Measurements from ENCODE around the gene LCP2. TPM values are rescaled to one million over a fixed set of nuclear protein-coding genes. Genes with fewer than 3 reads are reported as not detected.

The LCP2 gene
- total and polyA plus RNA-seq, 8 donors: 7.0 to 110 (median 9.5) TPM

DNA sequence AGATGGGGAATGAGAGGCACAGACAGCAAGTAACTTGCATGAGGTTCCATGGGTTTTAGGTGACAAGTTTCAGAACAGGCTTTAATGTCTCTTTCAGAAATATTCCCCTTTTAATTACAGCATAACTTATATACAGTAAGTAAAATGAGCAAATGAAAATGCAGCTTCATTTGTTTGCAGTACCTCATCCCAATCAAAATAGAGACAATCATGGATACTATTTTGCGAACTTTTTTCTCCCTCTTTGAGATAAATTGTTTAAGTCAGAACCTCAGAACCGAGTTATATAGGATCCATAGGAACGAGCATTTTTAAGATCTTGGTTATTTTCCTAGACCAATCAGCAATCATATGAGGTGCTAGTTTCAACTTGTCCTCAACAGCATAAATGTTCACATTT, 3.5 kb downstream of the LCP2 start:
- Histone ChIP-seq H3K9me3 (no peaks in the 10 kb centered on the region), H3K36me3 (peaks cover 0 to 49% of the 10 kb centered on the region in 2 donors), H3K27me3 (no peaks in the 10 kb centered on the region), H3K4me3 (peak overlapping the region in 1 of 2 donors; percentile 62), H3K4me1 (peaks cover 0 to 78% of the 10 kb centered on the region in 2 donors), H3K27ac (peak overlapping the region in 1 of 2 donors; percentile 96)
- DNase-seq (no peak), ATAC-seq (no peak)
- intact Hi-C loops (cut with DNase I): no loop called here
- TF ChIP-seq, protein P1, sequence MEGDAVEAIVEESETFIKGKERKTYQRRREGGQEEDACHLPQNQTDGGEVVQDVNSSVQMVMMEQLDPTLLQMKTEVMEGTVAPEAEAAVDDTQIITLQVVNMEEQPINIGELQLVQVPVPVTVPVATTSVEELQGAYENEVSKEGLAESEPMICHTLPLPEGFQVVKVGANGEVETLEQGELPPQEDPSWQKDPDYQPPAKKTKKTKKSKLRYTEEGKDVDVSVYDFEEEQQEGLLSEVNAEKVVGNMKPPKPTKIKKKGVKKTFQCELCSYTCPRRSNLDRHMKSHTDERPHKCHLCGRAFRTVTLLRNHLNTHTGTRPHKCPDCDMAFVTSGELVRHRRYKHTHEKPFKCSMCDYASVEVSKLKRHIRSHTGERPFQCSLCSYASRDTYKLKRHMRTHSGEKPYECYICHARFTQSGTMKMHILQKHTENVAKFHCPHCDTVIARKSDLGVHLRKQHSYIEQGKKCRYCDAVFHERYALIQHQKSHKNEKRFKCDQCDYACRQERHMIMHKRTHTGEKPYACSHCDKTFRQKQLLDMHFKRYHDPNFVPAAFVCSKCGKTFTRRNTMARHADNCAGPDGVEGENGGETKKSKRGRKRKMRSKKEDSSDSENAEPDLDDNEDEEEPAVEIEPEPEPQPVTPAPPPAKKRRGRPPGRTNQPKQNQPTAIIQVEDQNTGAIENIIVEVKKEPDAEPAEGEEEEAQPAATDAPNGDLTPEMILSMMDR (IDR thresholded peaks at IDR 0.05): no peak

DNA sequence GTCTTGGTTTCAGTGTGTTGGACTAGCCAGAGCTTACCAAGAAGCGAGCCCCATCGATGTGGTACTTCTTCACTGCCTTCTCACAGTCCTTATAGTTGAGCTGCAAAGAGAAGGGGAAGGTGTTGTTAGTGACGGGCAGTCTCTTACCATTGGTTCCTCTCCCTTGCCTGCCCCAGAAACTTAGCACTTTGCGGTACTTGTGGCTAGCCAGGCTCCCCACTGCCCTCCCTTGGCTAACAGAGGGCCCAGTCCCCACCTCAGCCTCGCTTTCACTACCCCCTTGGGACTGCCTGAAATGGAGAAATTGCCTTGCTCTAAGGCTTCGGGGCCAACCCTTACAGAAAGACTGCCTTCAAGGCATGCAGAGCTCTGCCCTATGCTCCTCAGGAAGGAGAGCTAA, 4.3 kb downstream of the LCP2 start:
- peak overlapping the region in 1 of 2 donors; percentile 96 for H3K27ac ChIP-seq
- intact Hi-C loops (cut with DNase I): no loop called here
- peaks cover 7 to 80% of the 10 kb centered on the region in 2 donors for H3K4me1 ChIP-seq
- ATAC-seq (peak; percentile 63), DNase-seq (peak in 2 of 4 donors; percentile 82 to 88)
- TF ChIP-seq, protein P1 (IDR thresholded peaks at IDR 0.05): no peak
- no peaks in the 10 kb centered on the region for H3K9me3 ChIP-seq
- peaks cover 0 to 57% of the 10 kb centered on the region in 2 donors for H3K36me3 ChIP-seq
- no peaks in the 10 kb centered on the region for H3K27me3 ChIP-seq
- H3K4me3 ChIP-seq: peak overlapping the region in 1 of 2 donors; percentile 62

DNA sequence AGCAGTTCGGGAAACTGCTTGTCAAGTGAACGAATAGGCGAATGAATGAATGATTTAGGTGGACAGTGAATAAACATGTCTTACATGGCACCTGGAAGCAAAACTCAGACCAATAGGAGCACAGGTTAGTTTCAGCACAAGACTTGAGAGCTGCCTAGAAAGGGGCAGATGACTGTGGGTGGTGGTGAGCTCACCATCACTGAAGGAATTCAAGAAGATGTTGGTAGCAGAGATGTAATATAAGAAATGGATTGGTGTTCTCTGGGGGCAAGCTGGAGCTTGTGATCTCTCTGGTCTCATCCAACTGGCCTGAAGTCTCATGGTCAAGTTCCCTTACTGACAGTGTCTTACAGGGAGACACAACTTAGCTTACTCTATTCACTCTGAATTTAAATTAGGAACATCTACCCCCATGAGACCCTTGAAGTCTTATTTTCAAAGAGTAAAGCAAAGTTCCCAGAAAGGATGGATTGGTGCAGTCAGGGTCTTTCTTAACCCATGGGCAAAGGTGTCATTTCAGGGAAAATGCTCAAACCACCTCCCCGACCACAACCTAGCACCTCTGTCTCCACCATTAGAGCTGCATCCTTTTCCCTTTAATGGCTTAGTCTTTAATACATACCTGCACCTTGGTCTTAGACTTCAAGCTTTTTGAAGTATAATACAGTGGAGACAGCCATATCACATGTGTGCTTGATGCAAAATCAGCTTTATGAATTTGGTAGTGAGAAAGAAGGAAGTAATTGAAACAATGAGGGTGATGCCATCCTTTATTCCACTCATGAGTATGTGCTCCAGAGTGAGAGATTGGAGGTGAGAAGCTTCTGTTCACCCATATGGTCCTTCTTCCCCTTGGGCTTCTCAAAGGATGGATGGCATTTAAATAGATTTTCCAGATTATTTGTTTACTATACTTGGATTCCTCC, 5.1 kb downstream of the LCP2 start:
- TF ChIP-seq, protein P1 (IDR thresholded peaks at IDR 0.05): no peak
- intact Hi-C loops (cut with DNase I): no loop called here
- Histone ChIP-seq H3K36me3 (peaks cover 0 to 65% of the 10 kb centered on the region in 2 donors), H3K4me3 (peak overlapping the region in 1 of 2 donors; percentile 62), H3K27ac (peak overlapping the region in 1 of 2 donors; percentile 96), H3K9me3 (no peaks in the 10 kb centered on the region), H3K4me1 (peaks cover 13 to 82% of the 10 kb centered on the region in 2 donors), H3K27me3 (no peaks in the 10 kb centered on the region)
- no peak for ATAC-seq
- no peak for DNase-seq

GRCh38 chr5:170290498-170290897, 7.1 kb downstream of the LCP2 start:
- H3K36me3 ChIP-seq: peaks cover 0 to 85% of the 10 kb centered on the region in 2 donors
- TF ChIP-seq, protein P1 (IDR thresholded peaks at IDR 0.05): no peak
- peaks cover 13 to 100% of the 10 kb centered on the region in 2 donors for H3K4me1 ChIP-seq
- no peak overlapping the region for H3K4me3 ChIP-seq
- no peaks in the 10 kb centered on the region for H3K9me3 ChIP-seq
- intact Hi-C loops (cut with DNase I): no loop called here
- H3K27ac ChIP-seq: peak overlapping the region in 1 of 2 donors; percentile 59
- ATAC-seq (no peak), DNase-seq (no peak)
- H3K27me3 ChIP-seq: no peaks in the 10 kb centered on the region

DNA sequence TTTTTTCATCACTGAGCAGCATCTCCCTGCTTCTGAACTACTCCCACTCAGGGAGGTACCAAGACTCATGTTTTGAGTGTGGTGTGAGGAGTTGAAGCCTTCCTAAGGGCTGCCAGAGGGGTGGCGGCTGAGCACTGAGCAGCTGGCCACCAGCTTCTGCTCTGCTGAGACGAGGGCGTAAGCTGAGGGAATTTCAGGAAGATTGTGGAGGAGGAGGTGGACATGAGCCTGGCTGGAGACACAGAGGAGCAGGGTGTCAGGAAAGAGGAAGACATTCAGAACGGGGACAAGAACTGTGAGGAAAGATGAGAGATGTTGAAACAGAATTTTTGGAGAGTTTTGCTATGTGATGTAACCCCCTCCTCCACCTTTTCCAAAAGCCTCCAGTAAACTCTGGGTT, 7.8 kb downstream of the LCP2 start:
- intact Hi-C loops (cut with DNase I): no loop called here
- peaks cover 0 to 87% of the 10 kb centered on the region in 2 donors for H3K36me3 ChIP-seq

More for the DNA sequence above, 7.8 kb downstream of the LCP2 start:
- ATAC-seq: peak; percentile 52
- no peak for DNase-seq
- Histone ChIP-seq H3K9me3 (no peaks in the 10 kb centered on the region), H3K27me3 (no peaks in the 10 kb centered on the region), H3K4me3 (no peak overlapping the region), H3K4me1 (peaks cover 13 to 96% of the 10 kb centered on the region in 2 donors), H3K27ac (peak overlapping the region in 1 of 2 donors; percentile 59)
- TF ChIP-seq, protein P1 (IDR thresholded peaks at IDR 0.05): no peak

Data from left lung (tissue), 10 donors.